Left forelimb (tissue), 1 donor: Measurements from ENCODE around the gene USP2.
"Not testable (repeated sequence)": the region's sequence is repeated elsewhere in the genome, so short reads cannot be mapped to it uniquely, and the experiment has no call there.

Experiments
- DNase-seq: peaks from one replicate; pipeline ENCODE4 v3.0.0-alpha.2; 2018; ENCODE audit warnings: low spot score

Gene USP2

DNA sequence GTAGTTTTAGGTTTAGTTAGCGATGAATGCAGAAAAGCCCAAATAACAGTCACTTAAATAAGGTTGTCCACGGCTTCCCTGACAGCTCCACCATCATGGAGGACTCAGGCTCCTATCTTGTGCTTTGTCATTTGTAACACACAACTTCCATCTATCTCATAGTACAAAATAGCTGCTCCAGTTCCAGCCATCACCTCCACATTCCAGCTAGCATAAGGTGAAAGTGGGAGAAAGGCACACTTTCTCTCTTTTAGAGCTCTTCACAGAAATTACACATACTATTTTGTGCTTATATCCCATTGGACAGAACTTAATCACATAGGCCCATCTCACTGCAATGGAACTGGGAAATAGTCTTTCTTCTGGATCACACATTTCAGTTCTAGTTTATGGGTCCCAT is 32.8 kb upstream of the USP2 start:
- no peak for DNase-seq

DNA sequence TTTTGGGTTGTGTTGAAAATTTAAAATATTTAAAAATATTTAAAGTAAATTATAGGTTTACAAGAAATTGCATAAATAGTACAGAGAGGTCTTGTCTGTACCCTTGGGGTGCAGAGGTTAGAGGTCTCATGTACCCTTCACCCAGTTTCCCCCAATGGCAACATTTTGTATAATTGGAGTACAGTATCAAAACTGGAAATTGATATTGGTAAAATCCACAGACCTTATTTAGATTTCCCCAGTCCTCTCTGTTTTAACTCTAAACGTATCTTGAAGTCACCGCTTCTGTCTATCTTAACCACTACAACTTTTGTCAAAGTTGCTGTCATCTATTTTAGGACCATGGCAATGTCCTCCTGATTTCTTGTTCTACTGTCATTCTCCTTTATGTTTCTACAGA is 30.6 kb upstream of the USP2 start:
- DNase-seq, result no peak

DNA sequence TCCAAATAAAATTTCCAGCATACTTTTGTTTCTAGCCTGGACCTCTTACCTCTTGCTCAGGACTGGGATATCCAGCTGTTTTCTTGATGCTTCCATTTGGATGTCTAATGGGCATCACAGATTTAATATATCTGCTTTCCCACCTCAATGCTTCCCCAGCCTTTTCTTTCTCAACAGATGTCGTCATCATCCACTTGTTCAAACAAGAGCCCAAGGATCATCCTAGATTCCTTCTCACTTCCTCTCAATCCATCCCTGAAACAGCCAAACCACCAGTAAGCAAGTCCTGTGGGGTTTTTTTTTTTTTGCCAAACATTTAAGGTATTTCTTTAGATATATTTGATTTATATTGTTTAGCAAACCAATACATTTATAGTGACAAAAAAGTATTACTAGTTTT is 29.0 kb upstream of the USP2 start:
- no peak for DNase-seq

DNA sequence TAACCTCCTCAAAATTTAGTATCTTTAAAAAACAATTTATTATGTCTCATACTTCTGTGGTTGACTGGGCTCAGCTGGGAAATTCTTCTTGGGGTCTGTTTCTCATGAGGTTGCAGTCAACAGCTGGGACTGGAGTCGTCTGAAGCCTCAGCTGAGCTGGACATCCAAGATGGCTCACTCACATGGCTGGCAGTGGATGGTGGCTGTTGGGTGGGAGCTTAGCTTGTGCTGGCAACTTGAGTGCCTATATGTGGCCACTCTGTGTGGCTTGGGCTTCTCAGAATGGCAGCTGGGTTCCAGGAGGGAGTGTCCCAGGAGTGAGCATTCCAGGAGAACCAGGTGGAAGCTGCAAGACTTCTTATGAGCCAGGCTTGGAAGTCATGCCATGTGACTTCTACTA is 28.2 kb upstream of the USP2 start:
- no peak for DNase-seq

DNA sequence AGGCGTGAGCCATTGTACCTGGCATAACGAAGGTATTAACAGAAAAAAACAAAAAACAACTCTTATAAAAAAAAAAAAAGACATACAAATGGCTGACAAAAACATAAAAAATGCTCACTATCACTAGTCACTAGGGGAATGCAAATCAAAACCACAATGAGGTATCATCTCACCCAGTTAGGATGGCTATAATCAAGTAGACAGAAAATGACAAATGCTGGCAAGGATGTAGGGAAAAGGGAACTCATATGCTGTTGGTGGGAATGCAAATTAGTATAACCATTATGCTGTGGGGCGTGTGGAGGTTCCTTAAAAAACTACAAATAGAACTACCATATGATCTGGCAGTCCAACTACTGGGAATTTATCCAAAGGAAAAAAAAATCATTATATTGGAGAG is 24.5 kb upstream of the USP2 start:
- DNase-seq, result no peak

DNA sequence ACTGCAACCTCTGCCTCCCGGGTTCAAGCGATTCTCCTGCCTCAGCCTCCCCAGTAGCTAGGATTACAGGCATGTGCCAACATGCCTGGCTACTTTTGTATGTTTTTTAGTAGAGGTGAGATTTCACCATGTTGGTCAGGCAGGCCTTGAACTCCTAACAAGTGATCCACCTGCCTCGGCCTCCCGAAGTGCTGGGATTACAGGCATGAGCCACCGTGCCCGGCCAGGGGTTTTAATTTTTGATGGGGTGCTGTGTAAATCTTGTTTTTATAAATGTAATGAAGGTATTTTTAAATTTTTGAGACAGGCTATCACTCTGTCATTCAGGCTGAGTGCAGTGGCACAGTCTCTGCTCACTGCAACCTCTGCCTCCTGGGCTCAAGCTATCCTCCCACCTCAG is 24.0 kb upstream of the USP2 start:
- not testable (repeated sequence) for DNase-seq

DNA sequence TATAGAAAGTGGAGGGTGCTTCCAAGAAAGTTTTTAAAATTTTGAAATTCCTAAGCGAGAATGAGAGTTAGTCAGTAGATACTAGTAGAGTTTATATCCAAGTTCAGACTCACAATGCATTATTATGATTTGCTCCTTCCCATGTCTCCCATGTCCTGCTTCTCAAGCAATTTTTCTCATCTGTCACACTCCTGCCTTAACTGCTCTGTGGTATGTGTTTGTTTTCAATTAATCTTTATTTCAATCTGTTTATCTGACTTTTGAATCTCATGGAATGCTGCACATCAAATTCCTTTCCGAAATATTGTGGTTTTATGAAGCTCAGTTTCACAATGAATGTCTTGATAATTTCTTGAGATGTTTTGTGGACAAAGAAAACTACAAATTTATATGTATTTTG is 23.4 kb upstream of the USP2 start:
- DNase-seq, result no peak

DNA sequence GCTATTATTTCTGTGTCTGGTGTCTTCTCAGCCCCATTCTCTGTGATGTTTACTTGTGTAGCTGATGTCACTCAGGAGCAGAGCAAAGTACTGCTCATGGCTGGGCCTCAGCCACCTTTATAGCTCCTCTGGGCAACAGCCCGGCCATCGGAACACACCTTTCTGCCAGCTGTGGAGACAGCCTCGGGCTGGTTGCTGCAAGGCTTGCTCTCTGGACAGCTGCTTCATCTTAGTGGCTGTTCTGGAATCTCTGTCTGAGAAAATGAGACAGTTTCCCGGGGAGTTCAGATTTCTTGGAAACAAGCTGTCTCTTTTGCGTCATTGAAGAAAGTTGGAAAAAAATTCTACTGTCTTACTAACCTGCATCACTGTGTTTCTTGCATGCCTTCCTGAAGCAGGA is 21.5 kb upstream of the USP2 start:
- no peak for DNase-seq

DNA sequence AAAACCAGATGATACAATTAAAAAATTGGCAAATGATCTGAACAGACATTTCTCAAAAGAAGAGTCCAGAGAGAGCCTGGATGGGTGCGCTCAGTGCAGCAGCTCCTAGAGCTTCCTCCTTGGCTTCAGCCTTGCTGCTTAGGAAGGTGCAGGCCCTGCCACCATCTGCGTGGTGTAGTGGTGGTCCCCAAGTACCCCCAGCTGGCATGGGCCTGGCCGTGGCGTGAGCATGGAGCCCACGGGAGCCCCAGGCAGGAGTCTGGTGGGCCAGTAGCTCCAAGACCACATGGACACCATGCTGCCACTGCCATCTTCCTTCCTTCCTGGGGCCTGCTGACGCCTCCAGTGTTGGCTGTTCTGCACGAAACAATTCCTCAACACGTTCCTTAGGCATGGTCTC is 21.0 kb upstream of the USP2 start:
- no peak for DNase-seq

DNA sequence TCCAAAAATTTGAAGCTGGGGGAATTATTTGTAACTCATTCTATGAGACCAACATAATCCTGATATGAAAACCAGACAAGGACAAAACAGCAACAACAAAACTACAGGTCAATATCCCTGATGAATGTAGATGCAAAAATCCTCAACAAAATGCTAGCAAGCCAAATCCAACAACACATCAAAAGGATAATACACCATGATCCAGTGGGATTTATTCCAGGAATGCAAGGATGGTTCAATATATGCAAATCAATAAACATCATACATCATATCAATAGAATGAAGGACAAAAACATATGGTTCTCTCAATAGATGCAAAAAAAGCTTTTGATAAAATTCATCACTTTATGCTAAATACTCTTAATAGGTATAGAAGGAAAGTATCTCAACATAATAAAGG is 19.4 kb upstream of the USP2 start:
- no peak for DNase-seq

DNA sequence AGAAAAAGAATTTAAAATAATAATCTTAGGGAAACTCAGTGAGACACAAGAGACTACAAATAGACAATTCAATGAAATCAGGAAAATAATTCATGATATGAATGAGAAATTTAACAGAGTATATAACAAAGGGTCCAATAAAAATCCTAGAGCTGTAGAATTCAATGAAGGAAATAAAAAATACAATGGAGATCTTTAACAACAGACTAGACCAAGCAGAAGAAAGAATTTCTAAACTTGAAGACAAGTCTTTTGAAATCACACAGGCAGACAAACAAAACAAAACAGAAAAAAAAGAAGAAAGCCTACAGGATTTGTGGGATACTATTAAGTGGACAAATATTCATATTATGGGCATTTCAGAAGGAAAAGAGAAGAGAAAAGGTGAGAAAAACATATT is 16.2 kb upstream of the USP2 start:
- no peak for DNase-seq

DNA sequence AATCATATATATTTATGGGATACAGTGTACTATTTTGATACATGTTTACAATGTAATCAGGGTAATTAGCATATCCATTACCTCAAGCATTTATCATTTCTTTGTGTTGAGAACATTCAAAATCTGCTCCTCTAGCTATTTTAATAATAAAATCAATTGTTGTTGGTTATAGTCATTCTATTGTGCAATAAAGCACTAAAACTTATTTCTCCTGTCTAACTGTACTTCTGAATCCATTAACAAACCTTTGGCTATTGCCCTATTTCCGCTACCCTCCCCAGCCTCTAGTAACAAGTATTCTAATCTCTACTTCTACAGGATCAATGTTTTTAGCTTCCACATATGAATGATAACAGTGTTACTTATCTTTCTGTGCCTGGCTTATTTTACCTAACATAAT is 15.3 kb upstream of the USP2 start:
- no peak for DNase-seq

DNA sequence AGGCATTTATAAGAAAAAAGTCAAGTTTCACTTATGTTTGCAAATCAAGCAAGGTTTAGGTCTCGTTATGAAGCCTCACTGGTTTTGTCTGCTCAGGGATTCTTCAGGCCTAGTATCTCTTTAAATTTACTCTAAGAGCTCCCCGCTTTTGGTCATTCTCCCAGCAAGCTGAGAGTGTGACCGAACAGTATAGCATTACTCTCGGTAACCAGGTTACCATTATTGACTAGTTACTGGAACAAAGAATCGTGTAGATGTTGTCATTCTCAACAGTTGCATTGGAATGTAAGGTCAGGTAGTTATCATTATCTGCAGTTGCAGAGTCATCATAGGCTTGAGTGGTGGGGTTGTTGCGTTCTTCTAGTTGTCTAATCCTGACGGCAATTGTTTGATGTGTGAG is 9.8 kb upstream of the USP2 start:
- no peak for DNase-seq

DNA sequence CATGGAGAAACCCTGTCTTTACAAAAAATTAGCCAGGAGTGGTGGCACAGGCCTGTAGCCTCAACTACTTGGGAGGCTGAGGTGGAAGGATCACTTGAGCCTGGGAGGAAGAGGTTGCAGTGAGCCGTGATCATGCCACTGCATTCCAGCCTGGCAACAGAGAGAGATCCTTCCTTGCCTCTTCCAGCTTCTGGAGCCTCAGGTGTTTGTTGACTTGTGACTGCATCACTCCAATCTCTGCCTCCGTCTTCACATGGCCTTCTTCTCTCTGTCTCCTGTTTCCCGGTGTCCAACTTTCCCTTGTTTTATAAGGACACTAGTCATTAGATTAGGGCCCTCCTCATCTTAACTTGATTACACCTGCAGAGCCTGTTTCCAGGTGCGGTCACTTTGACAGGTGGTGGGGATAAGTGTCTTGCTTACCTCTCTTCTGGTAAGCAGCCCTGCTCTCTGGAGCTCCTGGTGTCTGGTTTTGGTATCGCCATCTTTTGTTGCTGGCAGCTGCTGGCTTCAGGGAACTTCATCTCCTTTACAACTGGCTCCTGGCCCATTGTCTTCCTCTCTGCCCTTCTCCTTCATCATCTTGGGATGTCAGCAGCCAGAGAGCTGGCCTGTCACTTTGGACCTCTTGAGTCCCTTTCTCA is 8.2 kb upstream of the USP2 start:
- no peak for DNase-seq

DNA sequence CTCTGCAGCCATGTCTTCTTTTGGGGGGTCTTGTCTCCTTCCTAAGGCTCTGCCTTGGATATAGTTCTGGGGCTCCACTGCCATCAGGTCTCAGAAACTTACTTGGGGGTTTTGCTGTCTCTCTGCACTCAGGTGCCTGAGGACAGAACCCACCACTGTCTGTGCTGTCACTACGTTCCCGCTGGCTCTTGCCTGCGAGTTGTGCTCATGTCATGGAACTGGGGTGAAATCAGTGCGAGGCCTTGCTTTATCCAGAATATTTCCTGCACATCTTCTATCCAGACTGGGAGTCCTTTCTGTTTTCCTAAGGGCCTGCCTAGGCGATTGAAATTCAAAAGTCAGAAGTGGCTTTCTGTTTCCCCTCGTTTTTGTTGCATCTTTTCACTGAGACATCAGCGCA is 6.6 kb upstream of the USP2 start:
- DNase-seq, result no peak

DNA sequence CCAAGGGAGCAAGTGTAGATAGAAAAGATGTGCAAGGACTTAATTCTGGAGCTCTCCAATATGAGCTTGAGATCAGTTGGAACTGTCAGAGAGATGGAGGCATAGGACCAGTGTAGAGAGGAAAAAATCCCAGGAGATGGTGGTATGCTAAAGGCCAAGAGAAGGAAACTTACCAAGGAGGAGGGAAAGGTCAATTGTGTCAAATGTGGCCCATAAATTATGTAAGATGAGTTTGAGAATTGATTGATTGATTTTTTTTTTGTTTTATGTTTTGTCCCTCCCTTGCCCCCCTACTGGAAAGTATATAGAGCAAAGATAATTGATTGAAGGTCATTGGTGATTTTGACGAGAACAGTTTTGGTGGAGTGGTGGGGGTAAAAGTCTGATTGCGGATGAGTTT is 2.8 kb upstream of the USP2 start:
- no peak for DNase-seq

DNA sequence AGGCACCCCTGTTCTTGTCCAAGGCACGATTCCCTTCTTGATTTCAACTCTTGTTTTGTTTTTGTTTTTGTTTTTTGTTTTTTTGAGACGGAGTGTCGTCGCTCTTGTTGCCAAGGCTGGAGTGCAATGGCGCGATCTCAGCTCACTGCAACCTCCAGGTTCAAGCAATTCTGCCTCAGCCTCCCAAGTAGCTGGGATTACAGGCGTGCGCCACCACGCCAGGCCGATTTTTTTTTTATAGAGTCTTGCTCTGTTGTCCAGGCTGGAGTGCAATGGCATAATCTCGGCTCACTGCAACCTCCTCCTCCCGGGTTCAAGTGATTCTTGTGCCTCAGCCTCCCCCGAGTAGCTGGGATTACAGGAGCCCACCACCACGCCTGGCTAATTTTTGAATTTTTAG is 1.0 kb upstream of the USP2 start:
- DNase-seq, result not testable (repeated sequence)

DNA sequence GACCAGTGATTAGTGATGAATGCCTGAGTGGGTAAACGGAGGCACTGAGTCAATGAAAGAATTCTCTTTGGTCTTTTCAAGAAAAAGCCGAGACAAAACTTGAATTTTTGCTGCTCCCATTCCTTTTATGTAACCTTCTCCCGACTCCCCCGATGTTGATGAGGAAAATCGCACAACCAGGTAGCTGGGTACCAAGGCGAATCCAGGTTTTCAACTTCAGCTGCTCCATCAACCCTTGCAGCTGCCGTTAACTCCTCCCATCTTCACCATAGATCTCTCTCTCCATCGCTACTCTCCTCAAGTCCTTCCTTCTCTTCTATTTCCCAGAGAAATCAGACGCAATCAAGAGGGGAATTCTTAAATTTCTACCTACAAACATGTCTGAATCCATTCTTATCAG is 611 bp upstream of the USP2 start:
- DNase-seq, result no peak

DNA sequence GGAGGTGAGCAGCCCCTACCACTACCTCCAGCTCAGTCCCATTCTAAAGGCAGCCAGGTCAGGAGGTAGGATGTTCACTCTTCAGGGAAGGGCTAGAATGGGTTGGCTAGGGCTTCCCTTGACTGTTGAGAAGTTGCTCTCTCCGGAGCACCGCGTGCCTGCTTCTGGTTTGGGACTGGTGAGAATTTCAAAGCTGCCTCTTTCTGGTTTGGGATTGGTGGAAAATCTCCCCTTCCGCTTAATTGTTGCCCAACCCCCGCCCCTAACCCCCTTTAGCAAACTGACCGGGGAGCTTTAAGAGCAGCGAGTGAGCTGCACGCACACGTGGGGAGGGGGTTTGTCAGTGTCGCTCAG is 686 bp downstream of the USP2 start:
- DNase-seq, result peak; percentile 66

DNA sequence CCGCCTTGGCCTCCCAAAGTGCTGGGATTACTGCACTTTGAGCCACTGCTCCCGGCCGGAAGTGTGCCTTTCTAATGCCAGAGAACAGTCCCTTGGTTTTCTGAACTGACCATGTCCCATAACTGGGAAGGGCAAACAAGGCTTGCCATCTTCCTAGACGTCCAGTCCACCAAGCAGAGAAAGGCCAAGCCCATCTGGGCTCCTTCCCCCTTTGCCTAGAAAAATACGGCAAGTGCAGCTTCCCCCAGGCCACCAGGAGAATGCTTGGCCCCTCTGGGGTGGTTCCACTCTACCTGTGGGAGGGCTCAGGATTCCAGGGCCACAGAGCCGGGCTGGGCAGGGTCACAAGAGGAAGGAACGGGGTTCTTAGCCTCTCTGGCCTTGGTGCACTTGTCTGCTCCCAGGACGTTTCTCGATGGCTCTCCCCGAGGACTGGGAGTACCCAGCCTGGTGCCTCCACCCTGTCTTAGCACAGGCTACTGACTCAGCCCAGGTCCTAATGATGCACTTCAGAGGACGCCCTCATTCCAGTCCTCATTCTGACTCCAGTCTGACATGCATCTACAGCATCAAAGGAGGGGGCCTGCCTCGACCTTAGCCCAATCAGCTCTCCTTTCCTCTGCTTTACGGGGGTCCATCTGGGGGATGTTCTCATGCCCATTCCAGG is 1.2 kb downstream of the USP2 start:
- peak; percentile 60 for DNase-seq

DNA sequence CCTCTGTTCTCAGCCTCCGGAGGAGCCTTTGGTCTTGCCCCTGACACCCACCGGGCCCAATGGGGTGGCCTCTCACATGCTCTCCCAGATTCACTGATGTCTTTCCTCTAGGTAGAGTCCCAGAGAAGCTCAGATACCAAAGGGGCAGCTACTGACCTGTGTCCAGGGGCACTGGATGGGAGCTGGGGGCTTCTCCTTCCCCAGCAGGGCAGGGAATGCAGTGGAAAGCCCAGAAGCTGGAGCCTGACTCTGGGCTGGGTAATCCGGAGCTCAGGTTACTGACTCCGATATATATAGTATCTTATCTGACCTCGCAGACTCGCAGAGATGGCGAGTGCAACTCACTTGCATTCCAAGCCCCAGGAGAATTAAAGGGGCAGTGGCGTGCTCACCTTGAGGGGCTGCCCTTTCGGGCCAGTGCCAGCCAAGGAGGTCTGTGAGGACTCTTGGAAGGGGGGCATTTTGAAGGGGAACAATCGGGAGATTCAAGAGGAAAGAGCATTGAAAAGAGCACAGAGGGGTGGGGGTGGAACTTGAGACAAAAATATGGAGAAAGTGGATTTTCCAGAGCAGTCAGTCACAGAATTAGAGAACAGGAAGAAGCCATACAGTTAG is 2.5 kb downstream of the USP2 start:
- DNase-seq, result no peak

DNA sequence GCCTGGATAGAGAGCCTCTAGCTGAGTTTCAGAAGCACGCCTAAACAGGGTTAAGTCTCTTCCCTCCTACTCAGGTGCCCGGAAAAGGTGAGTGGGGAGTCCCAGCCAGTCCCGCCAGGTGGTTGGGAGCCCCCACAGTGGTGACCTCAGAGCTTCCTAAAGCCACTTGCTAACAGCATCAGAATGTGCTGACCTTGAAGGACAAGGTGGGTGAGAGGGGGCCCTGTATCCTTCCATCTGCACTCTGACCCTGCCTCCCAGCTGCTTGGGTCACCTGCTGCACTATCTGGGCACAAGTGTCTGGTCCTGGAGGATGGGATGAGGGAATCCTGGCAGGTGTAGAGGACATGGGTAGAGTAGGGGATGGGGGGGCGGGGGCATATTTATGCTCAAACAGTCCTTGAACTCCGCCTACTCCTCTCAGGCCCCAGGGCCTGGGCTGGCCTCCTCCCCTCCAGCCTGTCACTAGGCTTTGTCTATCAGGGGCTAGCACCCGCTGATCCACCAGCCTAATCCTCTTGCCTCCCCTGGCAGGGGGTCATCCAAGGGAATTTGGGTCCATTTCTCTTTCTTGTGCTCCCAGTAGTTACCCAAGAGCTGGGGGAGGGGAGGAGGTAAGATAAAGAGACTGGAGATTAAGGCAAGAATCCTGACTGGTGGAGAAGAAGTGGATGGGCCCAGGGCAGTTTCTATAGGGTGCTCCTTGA is 3.4 kb downstream of the USP2 start:
- no peak for DNase-seq
